HG03097 (cell line): ENCODE results near the gene SEMA3G.

Experiments
- ATAC-seq: cut with Tn5 transposase; IDR thresholded peaks from one replicate; pipeline ENCODE4 v1.9.1; 2021; ENCODE audit not compliant: unreplicated experiment, low FRiP score

SEMA3G gene

GRCh38 chr3:52423173-52423572 is 21.7 kb downstream of the SEMA3G start:
- ATAC-seq, result no peak

- no peak for ATAC-seq
Measured at GRCh38 chr3:52422669-52423068, 22.2 kb downstream of the SEMA3G start.

- ATAC-seq, result no peak
Measured at GRCh38 chr3:52420388-52420787, 24.5 kb downstream of the SEMA3G start.

- ATAC-seq, result no peak
Measured at GRCh38 chr3:52415800-52416199, 29.1 kb downstream of the SEMA3G start.

GRCh38 chr3:52408466-52408865 is 36.4 kb downstream of the SEMA3G start:
- ATAC-seq, result no peak

GRCh38 chr3:52407779-52408178 is 37.1 kb downstream of the SEMA3G start:
- no peak for ATAC-seq

- ATAC-seq, result no peak
Measured at GRCh38 chr3:52406791-52407510, 38.0 kb downstream of the SEMA3G start.

- ATAC-seq, result no peak
Measured at GRCh38 chr3:52406231-52406661, 38.7 kb downstream of the SEMA3G start.

- no peak for ATAC-seq
Measured at GRCh38 chr3:52405601-52406110, 39.2 kb downstream of the SEMA3G start.

GRCh38 chr3:52405066-52405465 is 39.8 kb downstream of the SEMA3G start:
- ATAC-seq, result no peak

GRCh38 chr3:52404391-52404790 is 40.5 kb downstream of the SEMA3G start:
- no peak for ATAC-seq

- no peak for ATAC-seq
Measured at GRCh38 chr3:52403955-52404354, 40.9 kb downstream of the SEMA3G start.

GRCh38 chr3:52403271-52403841 is 41.5 kb downstream of the SEMA3G start:
- ATAC-seq, result no peak

- no peak for ATAC-seq
Measured at GRCh38 chr3:52402706-52403270, 42.1 kb downstream of the SEMA3G start.

GRCh38 chr3:52402101-52402521 is 42.8 kb downstream of the SEMA3G start:
- no peak for ATAC-seq

- no peak for ATAC-seq
Measured at GRCh38 chr3:52401551-52401950, 43.4 kb downstream of the SEMA3G start.

- ATAC-seq, result no peak
Measured at GRCh38 chr3:52401021-52401420, 43.9 kb downstream of the SEMA3G start.

- no peak for ATAC-seq
Measured at GRCh38 chr3:52400275-52400793, 44.6 kb downstream of the SEMA3G start.

GRCh38 chr3:52399593-52399992 is 45.3 kb downstream of the SEMA3G start:
- ATAC-seq, result no peak

GRCh38 chr3:52399131-52399530 is 45.8 kb downstream of the SEMA3G start:
- no peak for ATAC-seq

- ATAC-seq, result no peak
Measured at GRCh38 chr3:52398670-52399081, 46.2 kb downstream of the SEMA3G start.
